BJ (cell line): ENCODE measurements around the gene CDKN2B-AS1. TPM values are rescaled to one million over a fixed set of nuclear protein-coding genes. Genes with fewer than 3 reads are reported as not detected.

Experiments used
- CTCF ChIA-PET: fragments of 350-600 bp; formaldehyde crosslinking; extraction: SDS; loops from one replicate; lab custom pipeline; 2021; ENCODE audit warnings: antibody characterized with exemption, inconsistent platforms; lab: Yijun Ruan, JAX
- POLR2A ChIA-PET: fragments of 300-600 bp; sonication (Branson Sonifier 250); formaldehyde crosslinking; extraction: SDS; loops from one replicate; lab custom pipeline; 2021; ENCODE audit warnings: antibody characterized with exemption; lab: Charles Lee
- DNase-seq: peaks from one replicate; pipeline ENCODE4 v3.0.0-alpha.2; 2011; ENCODE audit warnings: low read depth
- H3K27me3 ChIP-seq: 2 replicates; pipeline ENCODE4 v1.6.0; 2011; ENCODE audit warnings: low read length; ENCODE audit not compliant: control insufficient read depth, insufficient read depth
- H3K36me3 ChIP-seq: 2 replicates; pipeline ENCODE4 v1.5.1; 2011; ENCODE audit warnings: low read length; ENCODE audit not compliant: control insufficient read depth, insufficient read depth
- H3K4me3 ChIP-seq: 2 replicates; pipeline ENCODE4 v1.5.1; 2011; ENCODE audit warnings: low read depth, mild to moderate bottlenecking, control low read depth, low read length
- polyA plus RNA-seq: library from polyadenylated mRNA; depleted of rRNA; stranded (reverse); fragments of >200 nt; gene quantifications from 2 replicates; pipeline ENCODE4 v1.2.3, GENCODE V29; 2011
- TF ChIP-seq, protein P1 (sequence below): IDR thresholded peaks from 2 replicates; pipeline ENCODE4 v1.5.1; 2011; ENCODE audit warnings: low read depth, mild to moderate bottlenecking, control low read depth, inconsistent platforms, low read length, moderate library complexity; ENCODE audit not compliant: insufficient read depth

The CDKN2B-AS1 gene
- polyA plus RNA-seq, 1 experiment: 0.59 TPM

DNA sequence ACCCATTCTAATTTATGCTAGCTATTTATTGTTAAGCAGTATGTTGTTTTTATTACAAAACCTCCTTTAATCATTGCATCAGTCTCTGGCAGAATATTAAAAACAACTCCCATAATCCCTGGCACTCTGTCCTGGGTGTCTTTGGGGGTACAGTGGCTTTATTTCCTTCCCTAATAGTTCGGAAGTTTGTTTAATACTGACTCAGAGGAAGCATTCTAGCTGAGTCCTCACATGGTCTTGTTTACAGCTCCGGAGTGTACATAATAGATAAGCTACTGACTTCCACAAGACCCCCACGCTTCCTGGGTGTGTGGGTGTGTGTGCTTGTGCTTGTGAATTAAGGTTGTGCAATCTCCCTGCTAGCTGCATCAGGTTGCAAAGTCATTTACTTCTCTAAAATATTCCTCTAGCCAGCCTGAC is 164.3 kb downstream of the CDKN2B-AS1 start:
- POLR2A ChIA-PET: interaction anchor here (0.7 to 0.8 kb wide), 2 partner anchors 150 to 172 kb away, joined by 3 read pairs; partner anchors contain the start of gene CDKN2B
- TF ChIP-seq, protein P1, sequence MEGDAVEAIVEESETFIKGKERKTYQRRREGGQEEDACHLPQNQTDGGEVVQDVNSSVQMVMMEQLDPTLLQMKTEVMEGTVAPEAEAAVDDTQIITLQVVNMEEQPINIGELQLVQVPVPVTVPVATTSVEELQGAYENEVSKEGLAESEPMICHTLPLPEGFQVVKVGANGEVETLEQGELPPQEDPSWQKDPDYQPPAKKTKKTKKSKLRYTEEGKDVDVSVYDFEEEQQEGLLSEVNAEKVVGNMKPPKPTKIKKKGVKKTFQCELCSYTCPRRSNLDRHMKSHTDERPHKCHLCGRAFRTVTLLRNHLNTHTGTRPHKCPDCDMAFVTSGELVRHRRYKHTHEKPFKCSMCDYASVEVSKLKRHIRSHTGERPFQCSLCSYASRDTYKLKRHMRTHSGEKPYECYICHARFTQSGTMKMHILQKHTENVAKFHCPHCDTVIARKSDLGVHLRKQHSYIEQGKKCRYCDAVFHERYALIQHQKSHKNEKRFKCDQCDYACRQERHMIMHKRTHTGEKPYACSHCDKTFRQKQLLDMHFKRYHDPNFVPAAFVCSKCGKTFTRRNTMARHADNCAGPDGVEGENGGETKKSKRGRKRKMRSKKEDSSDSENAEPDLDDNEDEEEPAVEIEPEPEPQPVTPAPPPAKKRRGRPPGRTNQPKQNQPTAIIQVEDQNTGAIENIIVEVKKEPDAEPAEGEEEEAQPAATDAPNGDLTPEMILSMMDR: no peak
- Histone ChIP-seq H3K36me3 (no peaks in the 10 kb centered on the region), H3K27me3 (no peaks in the 10 kb centered on the region), H3K4me3 (no peak overlapping the region)
- CTCF ChIA-PET: no interaction called here
- no peak for DNase-seq

DNA sequence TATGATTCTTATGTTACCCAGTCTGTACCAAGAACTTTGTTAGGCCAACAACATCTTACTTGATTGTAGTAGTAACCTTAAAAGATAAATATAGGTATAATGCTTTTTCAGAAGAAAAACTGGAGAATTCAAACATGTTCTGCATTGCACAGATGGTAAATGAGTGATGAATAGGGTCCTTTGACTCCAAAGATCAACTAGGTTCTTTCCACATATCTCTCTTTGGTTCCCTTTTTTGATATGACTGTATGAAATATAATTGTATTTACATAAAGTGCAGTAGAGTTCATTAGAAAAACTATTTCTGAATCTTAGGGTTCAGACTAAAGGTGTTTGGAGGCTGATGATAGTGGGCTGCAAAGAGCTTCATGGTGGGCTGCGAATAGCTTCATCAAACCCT is 165.0 kb downstream of the CDKN2B-AS1 start:
- H3K27me3 ChIP-seq: no peaks in the 10 kb centered on the region
- POLR2A ChIA-PET: no interaction called here
- CTCF ChIA-PET: no interaction called here

GRCh38 chr9:22160221-22160620 is 165.6 kb downstream of the CDKN2B-AS1 start:
- DNase-seq: no peak
- Histone ChIP-seq H3K36me3 (no peaks in the 10 kb centered on the region), H3K27me3 (no peaks in the 10 kb centered on the region), H3K4me3 (no peak overlapping the region)
- TF ChIP-seq, protein P1: no peak
- POLR2A ChIA-PET: no interaction called here
- CTCF ChIA-PET: no interaction called here

More for the DNA sequence above, 165.0 kb downstream of the CDKN2B-AS1 start:
- no peaks in the 10 kb centered on the region for H3K36me3 ChIP-seq
- no peak for DNase-seq
- TF ChIP-seq, protein P1: no peak
- H3K4me3 ChIP-seq: no peak overlapping the region

- no peak overlapping the region for H3K4me3 ChIP-seq
- CTCF ChIA-PET: no interaction called here
Measured at GRCh38 chr9:22165144-22165543, 170.6 kb downstream of the CDKN2B-AS1 start.

GRCh38 chr9:22169243-22169642 is 174.7 kb downstream of the CDKN2B-AS1 start:
- no peak for DNase-seq
- Histone ChIP-seq H3K27me3 (no peaks in the 10 kb centered on the region; the same call in 1 of the 2 replicates), H3K4me3 (no peak overlapping the region), H3K36me3 (no peaks in the 10 kb centered on the region)
- CTCF ChIA-PET: no interaction called here
- TF ChIP-seq, protein P1: no peak
- POLR2A ChIA-PET: no interaction called here

More at GRCh38 chr9:22165144-22165543, 170.6 kb downstream of the CDKN2B-AS1 start:
- peak; percentile 31 for DNase-seq
- POLR2A ChIA-PET: no interaction called here
- no peaks in the 10 kb centered on the region for H3K36me3 ChIP-seq
- H3K27me3 ChIP-seq: no peaks in the 10 kb centered on the region
- TF ChIP-seq, protein P1: no peak
